GM18517 (cell line): ENCODE results near the gene SNX32.
A peak's percentile ranks its signal among the peaks of the same experiment; 100 is the strongest.
"Not testable (repeated sequence)": the region's sequence is repeated elsewhere in the genome, so short reads cannot be mapped to it uniquely, and the experiment has no call there.

Source experiments
- ATAC-seq: cut with Tn5 transposase; IDR thresholded peaks from one replicate; pipeline ENCODE4 v1.9.1; 2021; ENCODE audit warnings: mild to moderate bottlenecking, moderate library complexity; ENCODE audit not compliant: unreplicated experiment

SNX32 gene

GRCh38 chr11:65883058-65883761, 49.4 kb downstream of the SNX32 start:
- no peak for ATAC-seq

GRCh38 chr11:65883786-65884715, 50.3 kb downstream of the SNX32 start:
- ATAC-seq, result no peak

GRCh38 chr11:65884716-65885092, 50.9 kb downstream of the SNX32 start:
- ATAC-seq, result no peak

GRCh38 chr11:65885231-65885630, 51.5 kb downstream of the SNX32 start:
- ATAC-seq, result no peak

DNA sequence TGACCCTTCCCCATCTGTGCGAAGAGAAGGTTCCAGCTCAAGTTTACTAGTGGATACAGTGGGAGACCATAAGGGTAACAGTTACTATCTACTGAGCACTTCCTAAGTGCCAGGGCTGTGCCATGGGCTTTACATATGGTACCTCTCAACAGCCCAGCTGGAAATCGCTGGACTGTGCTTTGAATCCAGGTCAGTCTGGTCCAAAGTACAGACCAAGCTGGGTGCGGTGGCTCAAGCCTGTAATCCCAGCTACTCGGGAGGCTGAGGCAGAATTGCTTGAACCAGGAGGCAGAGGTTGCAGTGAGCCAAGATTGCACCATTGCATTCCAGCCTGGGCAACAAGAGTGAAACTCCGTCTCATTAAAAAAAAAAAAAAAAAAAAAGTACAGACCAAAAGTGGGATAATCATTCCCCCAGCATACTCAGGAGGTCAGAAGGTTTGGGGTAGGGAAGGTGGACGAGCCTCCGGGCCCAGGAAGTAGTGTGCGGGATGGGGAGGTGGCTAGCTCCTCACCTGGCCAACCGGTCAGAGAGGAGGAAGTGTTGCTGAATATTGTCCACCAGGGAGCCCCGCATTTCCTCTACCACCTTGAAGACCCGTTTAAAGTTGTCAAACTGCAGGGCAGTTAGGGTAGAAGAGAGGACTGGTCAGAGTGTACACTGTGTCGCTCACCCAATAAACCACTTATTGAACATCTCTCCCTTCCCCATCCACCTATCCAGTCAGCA, 52.2 kb downstream of the SNX32 start:
- no peak for ATAC-seq

DNA sequence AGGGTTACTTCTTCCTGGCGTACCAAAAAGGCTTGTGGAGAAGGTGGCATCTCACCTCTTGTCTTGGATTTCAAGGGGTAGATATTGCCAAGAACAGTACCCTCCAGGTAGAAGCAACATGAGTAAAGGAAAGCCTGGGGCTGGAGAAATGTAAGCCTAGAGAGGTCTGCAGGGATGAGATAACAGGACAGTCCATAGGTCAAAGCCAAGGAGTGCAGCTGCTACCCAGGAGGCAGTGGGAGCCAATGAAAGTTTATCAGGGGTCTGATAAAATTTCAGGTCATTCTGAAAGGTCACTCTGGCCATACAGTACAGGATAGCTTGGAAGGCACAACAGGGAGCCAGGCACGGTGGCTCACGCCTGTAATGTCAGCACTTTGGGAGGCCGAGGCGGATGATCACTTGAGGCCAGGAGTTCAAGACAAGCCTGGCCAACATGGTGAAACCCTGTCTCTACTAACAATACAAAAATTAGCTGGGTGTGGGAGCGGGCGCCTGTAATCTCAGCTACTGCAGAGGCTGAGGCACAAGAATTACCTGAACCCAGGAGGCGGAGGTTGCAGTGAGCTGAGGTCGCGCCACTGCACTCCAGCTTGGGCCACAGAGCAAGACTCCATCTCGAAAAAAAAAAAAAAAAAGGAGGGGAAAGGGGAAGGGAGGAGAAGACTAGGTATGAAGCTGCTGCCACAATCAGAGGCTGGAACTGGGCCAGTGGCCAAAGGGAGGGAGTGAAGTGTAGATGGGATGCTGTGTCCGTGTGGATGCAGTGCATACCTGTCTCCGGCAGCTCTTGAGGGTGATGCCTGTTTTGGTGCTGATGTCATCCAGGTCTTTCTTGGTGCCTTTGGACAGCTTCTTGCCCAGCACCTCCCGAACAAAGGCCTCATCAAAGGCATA, 53.3 kb downstream of the SNX32 start:
- ATAC-seq, result no peak

- ATAC-seq, result no peak
Measured at GRCh38 chr11:65887723-65888162, 54.0 kb downstream of the SNX32 start.

- peak; percentile 41 for ATAC-seq
Measured at GRCh38 chr11:65888163-65888814, 54.5 kb downstream of the SNX32 start, which contains the start of gene FIBP. Gene FIBP (minus strand): TSS chr11:65888471. CDS start chr11:65888418, 53 bp downstream.

DNA sequence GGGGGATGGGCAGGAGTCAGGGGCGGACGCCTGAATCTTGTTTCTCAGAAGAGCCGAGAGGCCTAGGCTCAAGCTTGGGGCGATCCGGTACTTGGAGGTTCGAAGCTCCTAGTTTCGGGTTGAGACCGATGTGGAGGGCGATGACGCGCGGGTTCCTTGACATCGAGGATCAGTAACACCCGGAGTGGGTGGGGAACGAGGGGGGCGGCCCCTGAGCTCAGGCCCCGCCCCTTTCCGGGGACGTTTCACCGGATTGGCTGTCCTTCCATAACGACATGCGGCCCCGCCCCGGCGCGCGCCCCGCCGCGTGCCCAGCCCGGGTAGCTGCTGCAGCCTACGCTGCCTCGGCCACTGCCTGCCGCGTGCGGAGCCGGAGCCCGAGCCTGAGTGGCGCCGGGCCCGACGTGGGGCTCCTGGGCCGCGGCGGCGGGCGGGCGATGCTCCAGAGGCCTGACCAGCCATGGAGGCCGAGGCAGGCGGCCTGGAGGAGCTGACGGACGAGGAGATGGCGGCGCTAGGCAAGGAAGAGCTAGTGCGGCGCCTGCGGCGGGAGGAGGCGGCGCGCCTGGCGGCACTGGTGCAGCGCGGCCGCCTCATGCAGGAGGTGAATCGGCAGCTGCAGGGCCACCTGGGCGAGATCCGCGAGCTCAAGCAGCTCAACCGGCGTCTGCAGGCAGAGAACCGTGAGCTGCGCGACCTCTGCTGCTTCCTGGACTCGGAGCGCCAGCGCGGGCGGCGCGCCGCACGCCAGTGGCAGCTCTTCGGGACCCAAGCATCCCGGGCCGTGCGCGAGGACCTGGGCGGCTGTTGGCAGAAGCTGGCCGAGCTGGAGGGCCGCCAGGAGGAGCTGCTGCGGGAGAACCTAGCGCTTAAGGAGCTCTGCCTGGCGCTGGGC, 56.8 kb downstream of the SNX32 start, which contains the start of gene CCDC85B:
TSS of gene CCDC85B (plus strand) at position 350 of the 895 bp plus-strand sequence. CDS start at position 461, 111 bp downstream.
- peak; percentile 52 for ATAC-seq

GRCh38 chr11:65891219-65892136, 57.7 kb downstream of the SNX32 start:
- ATAC-seq, result no peak

DNA sequence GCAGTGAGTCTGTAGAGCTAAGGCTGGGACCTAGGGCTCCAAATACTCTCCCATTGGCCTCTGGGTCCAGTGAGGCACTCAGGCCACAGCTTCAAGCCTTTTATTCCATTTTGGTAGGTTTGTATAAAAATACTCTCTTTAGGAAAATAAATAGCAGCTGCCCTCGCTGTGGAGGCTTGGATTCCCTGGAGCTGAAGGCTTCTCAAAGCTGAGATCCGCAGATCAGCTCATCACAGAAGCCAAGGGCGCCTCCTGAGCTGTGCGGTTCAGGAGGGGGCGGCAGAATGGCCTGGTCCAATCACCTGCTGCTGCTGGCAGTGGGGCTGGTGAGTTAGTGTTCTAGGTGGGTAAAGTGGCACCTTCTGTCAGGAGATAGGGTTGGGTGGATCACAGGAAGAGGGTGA, 58.4 kb downstream of the SNX32 start:
- not testable (repeated sequence) for ATAC-seq

DNA sequence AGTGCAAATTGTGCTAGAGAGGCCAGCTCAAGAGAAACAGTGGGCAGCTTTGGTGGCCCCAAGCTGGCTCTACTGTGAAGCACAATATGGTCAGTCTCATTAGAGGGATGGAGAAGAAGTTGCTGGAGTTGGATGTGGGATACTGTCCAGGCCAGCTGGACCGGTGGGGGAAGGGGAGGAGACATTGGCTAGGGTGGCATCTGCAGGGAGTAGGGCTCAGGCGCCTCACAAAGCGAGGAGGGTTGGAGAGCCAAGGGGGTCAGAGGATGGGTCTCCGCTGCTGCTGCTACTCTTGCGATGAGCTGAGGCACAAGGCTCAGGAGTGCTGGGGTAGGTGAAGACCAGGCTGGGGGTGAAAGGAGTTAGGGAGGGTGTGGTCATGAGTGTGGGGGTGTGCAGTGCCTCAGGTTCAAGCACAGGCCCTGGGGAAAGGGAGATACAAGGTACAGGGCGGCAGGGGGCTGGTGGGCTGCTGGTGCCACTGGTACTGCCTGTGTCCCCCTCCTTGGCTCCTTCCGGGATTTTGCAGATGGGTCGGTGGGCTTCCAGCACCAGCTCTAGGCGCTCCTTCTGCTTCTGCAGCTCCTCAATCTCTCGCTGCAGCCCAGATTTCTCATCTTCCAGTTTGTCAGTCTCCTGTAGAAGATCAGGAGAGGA, 59.0 kb downstream of the SNX32 start:
- no peak for ATAC-seq

DNA sequence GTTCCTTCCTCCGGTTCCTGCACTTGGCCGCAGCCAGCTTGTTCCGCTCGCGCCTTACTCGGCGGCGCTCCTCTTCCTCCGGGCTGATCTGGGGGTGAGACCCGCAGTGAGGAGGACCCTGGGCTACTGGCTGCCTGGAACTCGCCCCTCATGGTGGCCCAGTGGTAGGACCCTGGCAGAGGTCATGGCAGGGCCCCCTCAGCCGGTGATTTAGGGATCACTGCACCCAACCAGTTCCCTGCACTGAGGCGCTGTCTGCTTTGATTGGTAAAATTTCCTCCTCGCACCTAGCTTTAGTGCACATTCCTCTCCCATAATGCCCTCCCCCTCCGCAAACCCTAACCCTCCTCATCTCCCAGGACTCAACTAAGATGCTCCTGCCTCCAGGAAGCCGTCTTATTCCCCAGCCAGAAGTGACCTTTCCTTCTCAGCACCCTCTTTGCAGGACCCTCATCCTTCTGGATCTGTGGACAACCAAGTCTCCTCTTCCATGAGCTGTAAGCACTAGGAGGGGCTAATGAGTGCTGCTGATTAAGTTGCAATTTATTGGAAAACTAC, 60.4 kb downstream of the SNX32 start:
- no peak for ATAC-seq

- ATAC-seq, result no peak
Measured at GRCh38 chr11:65895482-65895981, 61.8 kb downstream of the SNX32 start.

DNA sequence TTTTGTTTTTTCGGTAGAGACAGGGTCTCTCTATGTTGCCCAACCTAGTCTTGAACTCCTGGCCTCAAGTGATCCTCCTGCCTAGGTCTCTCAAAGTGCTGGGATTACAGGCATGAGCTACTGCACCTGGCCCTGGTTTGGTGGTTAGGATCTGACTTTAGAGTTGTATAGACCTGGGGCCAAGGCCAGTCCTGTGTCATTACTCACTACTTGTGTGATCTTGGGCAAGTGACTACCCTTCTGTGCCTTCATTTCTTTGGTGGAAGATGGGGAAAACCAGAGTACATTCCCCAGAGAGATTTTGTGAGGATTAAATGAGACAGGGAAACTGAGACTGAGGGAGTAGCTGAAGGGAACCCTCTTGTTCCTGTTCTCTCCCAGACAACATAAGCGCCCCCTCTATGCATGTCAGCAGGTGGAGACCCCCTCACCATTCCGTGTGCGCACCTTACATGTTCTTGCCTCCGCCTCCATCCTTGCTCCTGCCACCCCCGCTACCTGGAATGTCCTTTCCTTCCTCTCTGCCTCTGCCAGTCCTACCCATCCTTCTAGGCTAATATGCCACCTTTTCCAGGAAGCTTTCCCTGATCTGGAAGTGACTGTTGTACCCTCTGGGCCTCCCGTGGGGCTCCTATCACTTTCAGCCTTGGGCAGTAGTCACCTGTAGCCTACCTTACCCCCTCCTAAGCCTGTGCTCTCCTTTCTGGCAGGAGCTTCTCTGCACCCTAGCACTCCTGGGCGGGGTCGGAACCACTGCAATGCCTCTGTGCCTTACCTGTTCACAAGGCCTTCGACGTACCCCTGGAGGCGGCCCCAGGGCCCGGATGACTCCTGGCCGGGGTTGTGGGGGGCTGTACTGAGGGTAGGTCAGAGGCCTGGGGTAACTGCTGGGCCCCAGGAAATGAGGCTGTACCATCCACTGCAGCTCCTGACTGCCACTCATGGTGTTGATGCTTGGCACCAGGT, 62.6 kb downstream of the SNX32 start:
- no peak for ATAC-seq
